Measurements from ENCODE around the gene CCNY.

- TF ChIP-seq CTCF (IDR thresholded peaks at IDR 0.05; ENCODE audit: low read length) (no peak), EZH2 (optimal IDR thresholded peaks at IDR 0.05; ENCODE audit: low read depth, low read length) (no peak)
Measured at GRCh38 chr10:35541720-35542119, 205.4 kb downstream of the CCNY start.

All from MM.1S (cell line).